ENCODE measurements around the gene COG7.
A peak's percentile ranks its signal among the peaks of the same experiment; 100 is the strongest.

Gene COG7

GRCh38 chr16:23434380-23434779 lies 18.6 kb downstream of the COG7 start (continued):
- TF ChIP-seq PRDM2 (tag by site-specific recombination; IDR thresholded peaks at IDR 0.05; ENCODE audit: borderline replicate concordance) (no peak), SP3 (tag by site-specific recombination; IDR thresholded peaks at IDR 0.05) (no peak), TRIM28 (IDR thresholded peaks at IDR 0.05; ENCODE audit: borderline replicate concordance, low read length) (no peak), ZNF140 (tag by site-specific recombination; IDR thresholded peaks at IDR 0.05) (no peak), YY1 (tag by site-specific recombination; IDR thresholded peaks at IDR 0.05) (no peak), IKZF3 (tag by site-specific recombination; IDR thresholded peaks at IDR 0.05) (peak; percentile 37; the same call in 1 of the 2 replicates), MZF1 (tag by site-specific recombination; IDR thresholded peaks at IDR 0.05; ENCODE audit: borderline replicate concordance) (no peak), PRDM1 (tag by site-specific recombination; IDR thresholded peaks at IDR 0.05) (peak; percentile 10; the same call in 1 of the 2 replicates), ZBTB17 (tag by site-specific recombination; IDR thresholded peaks at IDR 0.05) (0 out of 2 replicates have a peak, but pooled peaks have one; percentile 17), ZNF488 (tag by site-specific recombination; IDR thresholded peaks at IDR 0.05) (no peak), ZSCAN18 (tag by site-specific recombination; IDR thresholded peaks at IDR 0.05) (no peak), ZIC2 (tag by site-specific recombination; IDR thresholded peaks at IDR 0.05) (no peak), ZNF2 (tag by site-specific recombination; IDR thresholded peaks at IDR 0.05) (no peak), ZNF692 (tag by site-specific recombination; IDR thresholded peaks at IDR 0.05) (no peak), KLF9 (tag by site-specific recombination; IDR thresholded peaks at IDR 0.05; ENCODE audit: low read depth) (no peak), ZBTB6 (tag by site-specific recombination; IDR thresholded peaks at IDR 0.05) (no peak), CTCF (tag by site-specific recombination; IDR thresholded peaks at IDR 0.05) (peak; percentile 66), ZNF768 (tag by site-specific recombination; IDR thresholded peaks at IDR 0.05) (no peak)
